Cerebellar nuclear complex (tissue), 1 donor: Measurements from ENCODE around the gene ACTBL2.

ENCODE experiments used
- DNase-seq, 2 experiments: peaks; one replicate each; lab custom pipeline; 2025; lab: John Stamatoyannopoulos, UW

The ACTBL2 gene

GRCh38 chr5:57448751-57449150 lies 33.9 kb downstream of the ACTBL2 start:
- no peak for DNase-seq

- no peak for DNase-seq
Observed at GRCh38 chr5:57448287-57448686, 34.3 kb downstream of the ACTBL2 start.

DNA sequence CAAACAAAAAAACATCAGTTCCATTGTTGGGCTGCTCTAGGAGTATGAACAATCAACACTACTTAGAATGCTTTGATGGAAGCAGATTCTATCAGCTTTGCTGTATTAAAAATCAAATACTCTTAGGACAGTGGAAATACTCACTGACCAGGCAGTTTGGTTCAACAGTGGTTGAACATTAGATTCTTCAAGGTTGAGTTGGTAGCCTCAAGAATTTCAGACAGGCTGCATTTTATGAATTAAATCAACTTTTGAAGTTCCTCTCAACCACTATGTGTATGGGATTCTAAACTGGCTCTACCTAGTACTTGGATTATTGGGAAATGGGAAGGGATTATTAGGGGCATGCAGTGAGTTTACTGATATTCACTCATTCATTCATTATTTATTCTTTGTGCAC lies 35.0 kb downstream of the ACTBL2 start:
- no peak for DNase-seq

GRCh38 chr5:57446966-57447365 lies 35.6 kb downstream of the ACTBL2 start:
- DNase-seq, result no peak

- DNase-seq, result no peak
Observed at GRCh38 chr5:57445705-57446037, 36.9 kb downstream of the ACTBL2 start.

GRCh38 chr5:57445006-57445704 lies 37.5 kb downstream of the ACTBL2 start:
- DNase-seq, result no peak

DNA sequence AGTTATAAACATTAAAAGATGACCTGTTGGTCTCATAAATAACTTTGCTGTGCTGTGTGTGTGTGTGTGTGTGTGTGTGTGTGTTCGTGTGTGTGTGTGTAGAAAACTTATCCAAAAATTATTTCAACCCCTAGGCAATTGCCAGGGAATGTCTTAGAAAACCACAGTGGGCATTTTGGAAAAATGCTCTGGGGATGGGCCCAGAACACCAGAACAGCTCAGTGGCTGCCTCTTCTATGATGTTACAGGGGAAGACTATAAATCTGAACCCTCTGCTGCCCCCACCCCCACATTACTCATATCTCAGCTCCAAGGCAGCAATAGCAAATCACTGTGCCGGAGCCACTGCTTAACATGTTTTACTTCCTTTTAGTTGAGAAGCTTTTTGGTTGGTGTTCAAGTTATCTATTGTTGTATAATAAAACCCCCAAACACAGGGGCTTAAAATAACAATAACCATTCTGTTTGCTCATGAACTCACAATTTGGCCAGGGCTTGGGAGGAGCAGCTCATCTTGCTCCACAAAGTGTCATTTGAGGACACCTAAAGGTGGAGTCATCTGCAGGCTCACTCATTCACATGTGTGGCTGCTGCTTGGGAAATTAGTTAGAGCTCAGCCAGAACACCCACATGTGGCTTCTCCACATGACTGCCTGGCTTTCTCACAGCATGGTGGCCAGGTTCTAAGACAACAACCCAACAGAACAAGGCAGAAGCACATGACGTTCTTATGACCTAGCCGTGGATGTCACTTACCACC lies 40.4 kb downstream of the ACTBL2 start:
- no peak for DNase-seq

GRCh38 chr5:57441557-57441956 lies 41.1 kb downstream of the ACTBL2 start:
- DNase-seq, result no peak

DNA sequence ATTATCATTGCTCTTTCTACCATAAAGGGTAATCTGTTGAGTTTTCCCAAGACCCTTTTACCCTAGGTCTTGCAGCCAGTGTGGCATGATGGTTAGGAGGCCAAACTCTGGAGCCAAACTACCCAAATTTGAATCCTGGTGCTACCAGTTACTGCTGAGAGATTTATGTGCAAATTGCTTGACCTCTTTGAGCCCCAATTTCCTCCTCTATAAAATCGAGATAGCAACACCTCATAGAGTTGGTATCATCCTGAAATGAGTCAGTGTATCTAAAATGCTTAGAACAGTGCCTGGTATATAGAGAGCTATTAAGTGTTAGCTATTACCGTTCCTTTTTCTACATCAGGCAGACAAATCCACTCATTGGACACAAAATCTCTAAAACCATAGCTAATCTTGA lies 43.0 kb downstream of the ACTBL2 start:
- no peak for DNase-seq

- no peak for DNase-seq
Observed at GRCh38 chr5:57437976-57438805, 44.4 kb downstream of the ACTBL2 start.

DNA sequence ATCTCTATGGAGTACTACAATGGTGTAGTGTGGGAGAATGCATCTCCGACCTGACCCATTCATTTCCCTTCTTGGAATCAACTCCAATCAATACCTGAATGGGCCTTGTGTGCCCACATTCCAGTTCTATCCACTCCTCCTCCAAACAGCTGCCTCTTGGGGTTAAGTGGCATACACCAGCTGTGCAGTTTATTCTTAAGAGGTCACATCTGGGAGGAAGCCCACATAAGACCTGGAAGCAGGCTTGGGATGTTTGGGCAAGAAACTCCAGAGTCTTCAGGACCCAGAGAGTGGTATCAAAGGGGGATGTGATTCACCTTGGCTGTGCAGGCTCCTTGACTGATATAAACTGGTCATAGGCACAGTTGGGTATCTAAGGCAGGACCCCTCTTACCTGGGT lies 46.0 kb downstream of the ACTBL2 start:
- no peak for DNase-seq

DNA sequence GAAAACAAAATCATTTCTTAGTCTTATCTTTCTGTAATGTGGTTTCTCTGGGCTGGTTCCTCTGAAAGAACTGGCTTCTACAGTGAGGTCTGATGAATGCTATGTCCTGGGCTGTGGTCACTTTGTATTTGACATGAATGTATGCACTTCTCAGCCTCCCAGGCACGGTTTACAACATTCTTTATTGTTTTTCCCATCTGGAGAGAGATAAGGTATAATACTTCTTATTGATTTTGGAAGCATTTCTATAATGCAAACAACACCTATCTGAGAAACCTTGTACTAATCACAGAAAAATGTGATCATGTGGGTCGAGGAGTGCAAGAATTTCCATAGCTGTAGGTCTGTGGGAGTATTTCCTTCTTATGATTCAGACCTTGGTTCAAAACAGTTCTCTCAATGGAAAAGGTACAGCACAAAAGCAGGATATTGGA lies 46.9 kb downstream of the ACTBL2 start:
- DNase-seq, result no peak

- DNase-seq, result no peak
Observed at GRCh38 chr5:57434683-57435082, 47.9 kb downstream of the ACTBL2 start.

DNA sequence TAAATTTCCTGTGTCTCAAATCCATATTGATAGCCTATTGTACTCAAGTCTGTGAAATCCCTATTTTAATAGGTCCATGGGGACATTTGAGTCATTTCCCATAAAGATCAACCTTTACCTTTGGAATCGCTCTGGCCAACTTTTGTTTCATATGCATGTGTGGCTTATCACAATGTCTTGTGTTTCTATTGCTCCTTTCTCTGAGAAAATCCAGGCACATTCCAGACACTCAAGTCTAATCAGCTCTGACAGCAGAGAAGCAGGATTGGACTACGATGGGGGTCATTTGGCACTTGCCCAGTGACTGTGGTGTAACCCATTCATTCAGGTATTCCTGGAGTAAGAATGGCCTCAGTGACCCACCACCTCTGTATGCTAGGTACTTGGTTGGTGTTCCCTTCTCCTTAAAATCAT lies 48.4 kb downstream of the ACTBL2 start:
- no peak for DNase-seq

DNA sequence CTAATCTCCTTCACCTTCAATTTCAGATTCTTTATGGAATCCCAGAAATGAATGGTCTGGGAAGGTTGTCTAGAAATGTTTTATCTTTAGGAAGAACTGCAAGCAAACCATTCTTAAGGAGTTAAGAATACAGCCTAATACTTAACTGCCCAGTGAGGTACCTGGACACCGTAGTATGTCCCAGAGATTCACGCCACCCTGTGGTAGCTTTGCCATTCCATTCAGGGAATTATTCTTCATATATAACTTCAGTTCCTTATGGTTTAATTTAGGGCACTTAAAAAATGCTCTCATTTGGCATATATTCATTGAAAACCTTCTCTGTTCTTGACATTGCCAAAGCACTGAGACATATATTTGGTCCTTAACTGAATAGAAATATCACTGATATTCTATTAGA lies 49.7 kb downstream of the ACTBL2 start:
- no peak for DNase-seq

DNA sequence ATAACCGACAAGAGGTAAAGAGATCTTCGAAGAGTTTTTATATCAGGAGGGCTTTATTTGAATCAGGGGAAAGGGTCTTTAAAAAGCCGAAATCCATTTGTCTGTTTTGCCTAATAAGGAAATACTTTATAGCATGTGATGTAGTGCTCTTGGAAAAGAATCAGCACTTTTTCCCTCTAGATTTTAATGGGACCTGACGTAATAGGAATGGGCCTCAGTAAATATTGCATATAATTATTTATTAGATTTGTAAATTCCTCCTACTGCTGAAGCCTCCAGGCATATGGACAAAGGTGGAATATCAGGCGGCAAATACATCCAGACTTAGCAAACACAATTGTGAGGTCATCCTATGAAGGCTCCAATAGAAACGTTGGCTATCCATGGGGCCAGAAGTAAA lies 50.9 kb downstream of the ACTBL2 start:
- DNase-seq, result no peak
